Measurements from ENCODE around the gene SPRYD3. TPM values are rescaled to one million over a fixed set of nuclear protein-coding genes. Genes with fewer than 3 reads are reported as not detected.

The SPRYD3 gene
- total RNA-seq, 1 donor from 2014 or later = 37.1 TPM

- H3K9me3 Mint-ChIP-seq (ENCODE audit: low read depth) = no peaks in the 10 kb centered on the region
- H3K36me3 Mint-ChIP-seq (ENCODE audit: low read depth) = peaks cover 6% of the 10 kb centered on the region
- DNase-seq (ENCODE audit: low spot score) = peak; percentile 19
- peak overlapping the region; percentile 88 for H3K4me3 Mint-ChIP-seq (ENCODE audit: unreplicated experiment)
- H3K4me1 Mint-ChIP-seq (ENCODE audit: low read depth) = peaks cover 85% of the 10 kb centered on the region
- TF ChIP-seq CTCF (IDR thresholded peaks at IDR 0.05) = no peak
- peak overlapping the region; percentile 99 for H3K27ac Mint-ChIP-seq (ENCODE audit: unreplicated experiment)
- no peaks in the 10 kb centered on the region for H3K27me3 Mint-ChIP-seq (ENCODE audit: low read depth)
Observed at GRCh38 chr12:53050426-53051057, 28.6 kb downstream of the SPRYD3 start.

- Mint-ChIP-seq H3K4me1 (ENCODE audit: low read depth) (peaks cover 85% of the 10 kb centered on the region), H3K36me3 (ENCODE audit: low read depth) (peaks cover 4% of the 10 kb centered on the region), H3K27ac (ENCODE audit: unreplicated experiment) (peak within 1 kb of the TSS; percentile 99), H3K9me3 (ENCODE audit: low read depth) (no peaks in the 10 kb centered on the region), H3K27me3 (ENCODE audit: low read depth) (no peaks in the 10 kb centered on the region), H3K4me3 (ENCODE audit: unreplicated experiment) (peak within 1 kb of the TSS; percentile 88)
- peak; percentile 92 for DNase-seq (ENCODE audit: low spot score)
- no peak for TF ChIP-seq CTCF (IDR thresholded peaks at IDR 0.05)
Observed at GRCh38 chr12:53049571-53050318, 29.4 kb downstream of the SPRYD3 start, which contains the start of gene TNS2. Gene TNS2, plus strand, starts transcription at chr12:53050065. Its CDS starts 121 bp downstream, at chr12:53050186.

- peaks cover 87% of the 10 kb centered on the region for H3K4me1 Mint-ChIP-seq (ENCODE audit: low read depth)
- H3K27me3 Mint-ChIP-seq (ENCODE audit: low read depth) = no peaks in the 10 kb centered on the region
- peak overlapping the region; percentile 99 for H3K27ac Mint-ChIP-seq (ENCODE audit: unreplicated experiment)
- H3K4me3 Mint-ChIP-seq (ENCODE audit: unreplicated experiment) = peak overlapping the region; percentile 88
- peak; percentile 83 for DNase-seq (ENCODE audit: low spot score)
- no peaks in the 10 kb centered on the region for H3K9me3 Mint-ChIP-seq (ENCODE audit: low read depth)
- peak; percentile 50 for TF ChIP-seq CTCF (IDR thresholded peaks at IDR 0.05)
- peaks cover 2% of the 10 kb centered on the region for H3K36me3 Mint-ChIP-seq (ENCODE audit: low read depth)
Observed at GRCh38 chr12:53048780-53049401, 30.3 kb downstream of the SPRYD3 start.

GRCh38 chr12:53048033-53048779 lies 31.0 kb downstream of the SPRYD3 start:
- Mint-ChIP-seq H3K27ac (ENCODE audit: unreplicated experiment) (peak overlapping the region; percentile 99), H3K27me3 (ENCODE audit: low read depth) (no peaks in the 10 kb centered on the region), H3K4me3 (ENCODE audit: unreplicated experiment) (peak overlapping the region; percentile 88), H3K36me3 (ENCODE audit: low read depth) (peaks cover 2% of the 10 kb centered on the region), H3K4me1 (ENCODE audit: low read depth) (peaks cover 82% of the 10 kb centered on the region), H3K9me3 (ENCODE audit: low read depth) (no peaks in the 10 kb centered on the region)
- peak; percentile 92 for DNase-seq (ENCODE audit: low spot score)
- TF ChIP-seq CTCF (IDR thresholded peaks at IDR 0.05) = peak; percentile 78

Data from chondrocyte (in vitro differentiated cells).